Muscle layer of duodenum (tissue), 2 donors: Measurements from ENCODE around the gene ZBTB34.

Experiments
- H3K27ac ChIP-seq: one replicate; pipeline ENCODE4 v1.7.0; 2013; ENCODE audit warnings: mild to moderate bottlenecking, low read length
- H3K27me3 ChIP-seq: one replicate; pipeline ENCODE4 v1.7.0; 2013; ENCODE audit warnings: low read depth, mild to moderate bottlenecking, control low read depth, low read length
- H3K36me3 ChIP-seq, 2 donors: one replicate each; pipeline ENCODE4 v1.7.0; 2013; ENCODE audit warnings: low read length in 2 of 2, control low read depth in 1 of 2, mild to moderate bottlenecking in 1 of 2; ENCODE audit not compliant: insufficient read depth in 2 of 2, control insufficient read depth in 1 of 2
- H3K4me1 ChIP-seq, 2 donors: one replicate each; pipeline ENCODE4 v1.7.0; 2013; ENCODE audit warnings: low read length in 2 of 2, mild to moderate bottlenecking in 2 of 2, control low read depth in 1 of 2, moderate library complexity in 1 of 2; ENCODE audit not compliant: insufficient read depth in 2 of 2, control insufficient read depth in 1 of 2
- H3K4me3 ChIP-seq, 2 donors: one replicate each; pipeline ENCODE4 v1.7.0; 2013; ENCODE audit warnings: low read length in 2 of 2, low read depth in 1 of 2, mild to moderate bottlenecking in 1 of 2
- H3K9me3 ChIP-seq, 2 donors: one replicate each; pipeline ENCODE4 v1.7.0; 2013; ENCODE audit warnings: low read length in 2 of 2, control low read depth in 1 of 2, mild to moderate bottlenecking in 1 of 2; ENCODE audit not compliant: control insufficient read depth in 1 of 2
- donor health status: healthy.

The ZBTB34 gene

GRCh38 chr9:126932871-126933321 is 72.5 kb downstream of the ZBTB34 start:
- Histone ChIP-seq H3K36me3 (no peaks in the 10 kb centered on the region), H3K4me3 (no peak overlapping the region), H3K27me3 (no peaks in the 10 kb centered on the region), H3K4me1 (no peaks in the 10 kb centered on the region), H3K27ac (no peak overlapping the region), H3K9me3 (no peaks in the 10 kb centered on the region)

DNA sequence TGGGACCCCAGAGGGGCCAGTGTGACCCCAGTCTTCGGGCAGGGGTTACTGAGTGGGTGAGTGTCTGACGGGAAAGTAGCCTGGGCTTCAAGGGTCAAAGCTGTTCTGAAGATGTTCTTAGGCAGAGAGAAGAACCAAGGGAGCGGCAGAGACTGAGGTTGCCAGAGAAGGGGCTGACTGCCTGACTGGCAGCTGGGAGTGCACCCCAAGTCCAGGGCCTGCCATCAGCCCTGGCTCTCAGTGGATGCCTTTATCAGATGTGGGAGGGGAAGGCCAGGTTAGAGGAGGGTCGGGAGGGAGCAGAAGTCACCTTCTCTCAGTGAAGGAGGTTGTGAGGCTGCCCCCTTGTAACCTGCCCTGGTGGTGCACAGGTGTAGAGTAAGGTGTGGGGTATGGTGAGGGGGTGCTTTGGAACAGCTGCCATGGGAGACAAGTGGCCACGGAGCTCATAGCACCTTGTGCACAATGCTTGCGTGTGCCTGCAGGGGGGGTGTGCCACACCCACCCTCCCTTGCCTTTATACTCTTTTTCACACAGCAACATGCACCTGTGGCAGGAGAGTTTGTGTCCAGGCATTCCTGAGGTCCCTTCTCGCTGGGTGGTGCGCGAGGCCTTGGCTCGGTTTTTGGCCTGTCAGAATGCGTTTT is 73.0 kb downstream of the ZBTB34 start:
- no peak overlapping the region for H3K27ac ChIP-seq
- no peaks in the 10 kb centered on the region for H3K9me3 ChIP-seq
- no peaks in the 10 kb centered on the region for H3K4me1 ChIP-seq
- H3K27me3 ChIP-seq, result no peaks in the 10 kb centered on the region
- H3K4me3 ChIP-seq, result no peak overlapping the region
- no peaks in the 10 kb centered on the region for H3K36me3 ChIP-seq

DNA sequence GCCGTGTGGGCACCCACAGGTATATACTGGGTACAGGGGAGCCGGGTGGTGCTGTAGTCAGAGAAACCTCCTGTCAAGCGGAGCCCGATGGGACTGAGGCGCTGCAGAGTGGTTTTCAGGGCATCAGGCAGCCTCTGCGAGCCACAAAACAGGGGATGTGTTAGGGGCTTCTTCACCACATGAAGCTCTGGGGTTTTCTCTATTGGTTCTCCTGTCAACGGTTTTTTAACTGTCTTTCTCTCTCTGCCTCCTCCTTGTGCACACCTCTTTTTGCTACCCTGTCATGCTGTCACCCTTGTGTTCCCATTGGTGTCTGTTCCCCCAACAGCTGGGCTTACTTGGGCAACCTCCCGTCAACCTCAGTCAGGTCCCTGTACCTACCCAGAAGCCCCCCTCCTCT is 74.0 kb downstream of the ZBTB34 start:
- Histone ChIP-seq H3K4me1 (no peaks in the 10 kb centered on the region), H3K9me3 (no peaks in the 10 kb centered on the region), H3K27ac (no peak overlapping the region), H3K36me3 (no peaks in the 10 kb centered on the region), H3K4me3 (no peak overlapping the region), H3K27me3 (no peaks in the 10 kb centered on the region)
